Skeletal muscle cell (primary cell): ENCODE results near the gene SH2D3A.
"Not testable (repeated sequence)": the region's sequence is repeated elsewhere in the genome, so short reads cannot be mapped to it uniquely, and the experiment has no call there.

Source experiments
- DNase-seq: peaks from one replicate; pipeline ENCODE4 v3.0.0-alpha.2; 2010; ENCODE audit warnings: low read depth
- H3K4me3 ChIP-seq: 2 replicates; pipeline ENCODE4 v1.5.1; 2011; ENCODE audit warnings: low read depth, mild to moderate bottlenecking, control low read depth, low read length, moderate library complexity

The SH2D3A gene

GRCh38 chr19:6791237-6791636, 24.0 kb upstream of the SH2D3A start:
- no peak for DNase-seq
- no peak overlapping the region for H3K4me3 ChIP-seq

- no peak for DNase-seq
- H3K4me3 ChIP-seq, result no peak overlapping the region
Observed at GRCh38 chr19:6790194-6791128, 23.2 kb upstream of the SH2D3A start.

- H3K4me3 ChIP-seq, result no peak overlapping the region
Observed at GRCh38 chr19:6788896-6789295, 21.7 kb upstream of the SH2D3A start.

GRCh38 chr19:6787393-6787792, 20.2 kb upstream of the SH2D3A start:
- no peak overlapping the region for H3K4me3 ChIP-seq
- no peak for DNase-seq

More at GRCh38 chr19:6788896-6789295, 21.7 kb upstream of the SH2D3A start:
- DNase-seq, result no peak

- H3K4me3 ChIP-seq, result no peak overlapping the region
- DNase-seq, result no peak
Observed at GRCh38 chr19:6779206-6779605, 12.0 kb upstream of the SH2D3A start.

- no peak overlapping the region for H3K4me3 ChIP-seq
- DNase-seq, result no peak
Observed at GRCh38 chr19:6778386-6778785, 11.2 kb upstream of the SH2D3A start.

GRCh38 chr19:6777434-6777833, 10.2 kb upstream of the SH2D3A start:
- no peak for DNase-seq
- no peak overlapping the region for H3K4me3 ChIP-seq

GRCh38 chr19:6776999-6777398, 9.8 kb upstream of the SH2D3A start:
- H3K4me3 ChIP-seq, result no peak overlapping the region
- DNase-seq, result no peak

GRCh38 chr19:6776045-6776444, 8.8 kb upstream of the SH2D3A start:
- not testable (repeated sequence) for DNase-seq, H3K4me3 ChIP-seq

GRCh38 chr19:6774821-6775707, 7.8 kb upstream of the SH2D3A start:
- H3K4me3 ChIP-seq, result no peak overlapping the region
- DNase-seq, result no peak

- H3K4me3 ChIP-seq, result no peak overlapping the region
- DNase-seq, result no peak
Observed at GRCh38 chr19:6773323-6773931, 6.2 kb upstream of the SH2D3A start.

- no peak overlapping the region for H3K4me3 ChIP-seq
- DNase-seq, result no peak
Observed at GRCh38 chr19:6772866-6773322, 5.7 kb upstream of the SH2D3A start.

GRCh38 chr19:6772028-6772865, 5.0 kb upstream of the SH2D3A start, which contains the start of gene VAV1:
Gene VAV1 (plus strand): TSS chr19:6772708. CDS start chr19:6772808, 100 bp downstream.
- DNase-seq, result no peak
- no peak within 1 kb of the TSS for H3K4me3 ChIP-seq

- DNase-seq, H3K4me3 ChIP-seq: not testable (repeated sequence)
Observed at GRCh38 chr19:6771648-6772027, 4.4 kb upstream of the SH2D3A start.

- no peak for DNase-seq
- H3K4me3 ChIP-seq, result no peak overlapping the region
Observed at GRCh38 chr19:6769006-6769619, 1.9 kb upstream of the SH2D3A start.

- H3K4me3 ChIP-seq, result no peak overlapping the region
- DNase-seq, result no peak
Observed at GRCh38 chr19:6768236-6768785, 1.1 kb upstream of the SH2D3A start.

GRCh38 chr19:6767081-6767356, 216 bp downstream of the SH2D3A start:
- no peak for DNase-seq
- H3K4me3 ChIP-seq, result peak overlapping the region; percentile 31

- H3K4me3 ChIP-seq, result no peak overlapping the region
- DNase-seq, result no peak
Observed at GRCh38 chr19:6766357-6767080, 716 bp downstream of the SH2D3A start.
